ENCODE data around the gene HSD17B14.
"Not testable (repeated sequence)": the region's sequence is repeated elsewhere in the genome, so short reads cannot be mapped to it uniquely, and the experiment has no call there.

HSD17B14 gene

GRCh38 chr19:48793271-48793670 is 43.0 kb downstream of the HSD17B14 start:
- H3K4me1 ChIP-seq, result peaks cover 14 to 34% (median 33%) of the 10 kb centered on the region in 10 experiments; a peak in 18 of 20 replicates
- no peaks in the 10 kb centered on the region for H3K36me3 ChIP-seq
- peak overlapping the region in 1 of 11 experiments; percentile 33; a peak in 2 of 22 replicates for H3K9ac ChIP-seq
- H4K20me1 ChIP-seq, result no peaks in the 10 kb centered on the region
- no peaks in the 10 kb centered on the region for H3K9me3 ChIP-seq (replicated peaks in 1 of 11)
- TF ChIP-seq Cebpa-rat (IDR thresholded peaks at IDR 0.05), result no peak
- H3K4me2 ChIP-seq, result no peak overlapping the region
- no peak overlapping the region for H3K4me3 ChIP-seq
- no peaks in the 10 kb centered on the region for H3K27me3 ChIP-seq
- no peak overlapping the region for H3K27ac ChIP-seq

DNA sequence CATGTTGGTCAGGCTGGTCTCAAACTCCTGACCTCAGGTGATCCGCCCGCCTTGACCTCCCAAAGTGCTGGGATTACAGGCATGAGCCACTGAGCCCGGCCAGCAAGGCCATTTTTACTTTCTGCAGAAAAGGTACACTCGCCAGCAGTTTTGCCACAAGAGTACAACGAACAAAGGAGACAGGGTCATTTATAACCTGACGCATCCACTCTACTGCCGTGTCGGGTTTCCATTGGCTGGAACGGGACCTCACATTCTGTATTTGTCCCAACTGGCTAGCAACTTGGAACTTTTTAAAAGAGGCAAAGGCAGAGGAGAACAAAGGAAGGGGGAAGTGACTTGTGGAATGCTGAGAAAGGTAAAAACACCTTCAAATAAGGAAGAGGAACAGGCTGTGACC is 49.0 kb downstream of the HSD17B14 start:
- H3K4me1 ChIP-seq, result peaks cover 0 to 13% (median 3%) of the 10 kb centered on the region in 10 experiments; a peak in 14 of 20 replicates
- H3K9ac ChIP-seq; H3K36me3 ChIP-seq; H3K27me3 ChIP-seq; H3K27ac ChIP-seq; H3K9me3 ChIP-seq (replicated peaks in 1 of 11); H3K4me2 ChIP-seq; H4K20me1 ChIP-seq; H3K4me3 ChIP-seq: not testable (repeated sequence)

DNA sequence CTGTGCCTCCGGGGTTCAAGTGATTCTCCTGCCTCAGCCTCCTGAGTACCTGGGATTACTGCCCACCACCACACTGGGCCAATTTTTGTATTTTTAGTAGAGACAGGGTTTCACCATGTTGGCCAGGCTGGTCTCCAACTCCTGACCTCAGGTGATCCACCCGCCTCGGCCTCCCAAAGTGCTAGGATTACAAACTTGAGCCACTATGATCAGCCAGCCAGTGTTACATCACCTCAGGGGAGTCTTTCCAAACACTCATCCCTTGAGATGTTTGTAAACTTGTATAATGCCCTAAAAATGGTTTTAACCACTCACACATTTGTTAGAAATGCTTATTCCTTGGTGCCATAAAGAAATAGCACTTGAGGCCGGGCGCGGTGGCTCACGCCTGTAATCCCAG is 49.9 kb downstream of the HSD17B14 start:
- H3K36me3 ChIP-seq, result not testable (repeated sequence)
- peaks cover 5 to 22% (median 13%) of the 10 kb centered on the region in 10 experiments for H3K4me1 ChIP-seq

DNA sequence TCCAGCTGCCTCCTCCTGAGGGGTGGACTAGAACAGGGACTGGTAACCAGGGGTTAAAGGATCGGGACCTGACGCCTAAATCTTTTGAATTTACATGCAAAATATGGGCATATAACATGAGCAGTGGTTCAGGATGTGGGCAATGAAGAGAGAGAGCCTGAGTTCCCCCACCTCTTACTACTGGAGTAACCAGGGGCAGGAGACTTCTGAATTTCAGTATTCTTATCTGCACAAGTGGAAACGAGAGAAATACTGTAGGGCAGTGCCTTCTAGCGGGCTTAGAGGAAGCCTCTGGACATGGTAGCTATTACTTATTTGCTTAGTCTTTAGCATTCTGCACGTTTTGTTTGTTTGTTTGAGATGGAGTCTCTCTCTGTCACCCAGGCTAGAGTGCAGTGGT is 51.8 kb downstream of the HSD17B14 start:
- Histone ChIP-seq H3K9me3 (replicated peaks in 1 of 11) (no peaks in the 10 kb centered on the region), H3K4me1 (peaks cover 16 to 41% (median 30%) of the 10 kb centered on the region in 10 experiments), H3K4me3 (no peak overlapping the region), H3K36me3 (no peaks in the 10 kb centered on the region), H3K27ac (no peak overlapping the region), H4K20me1 (no peaks in the 10 kb centered on the region), H3K9ac (no peak overlapping the region), H3K27me3 (no peaks in the 10 kb centered on the region), H3K4me2 (no peak overlapping the region)
- TF ChIP-seq Cebpa-rat (IDR thresholded peaks at IDR 0.05), result no peak

More for the DNA sequence above, 49.9 kb downstream of the HSD17B14 start:
- not testable (repeated sequence) for H3K27me3 ChIP-seq; H3K4me3 ChIP-seq; H3K4me2 ChIP-seq; H3K9ac ChIP-seq; H3K27ac ChIP-seq; H4K20me1 ChIP-seq; H3K9me3 ChIP-seq (replicated peaks in 1 of 11)

GRCh38 chr19:48780631-48781391 is 55.5 kb downstream of the HSD17B14 start:
- H3K27ac ChIP-seq, result peak overlapping the region in 7 of 11 experiments; percentile 21 to 84 (median 39); a peak in 11 of 22 replicates
- H3K9ac ChIP-seq, result peak overlapping the region in 5 of 11 experiments; percentile 3 to 67 (median 45); a peak in 11 of 22 replicates
- no peaks in the 10 kb centered on the region for H4K20me1 ChIP-seq
- no peak for TF ChIP-seq Cebpa-rat (IDR thresholded peaks at IDR 0.05)
- H3K4me2 ChIP-seq, result peak overlapping the region; percentile 60 to 77 (median 70)
- H3K36me3 ChIP-seq, result no peaks in the 10 kb centered on the region
- peaks cover 16 to 43% (median 32%) of the 10 kb centered on the region in 10 experiments for H3K4me1 ChIP-seq
- no peaks in the 10 kb centered on the region for H3K9me3 ChIP-seq (replicated peaks in 1 of 11)
- no peaks in the 10 kb centered on the region for H3K27me3 ChIP-seq
- H3K4me3 ChIP-seq, result no peak overlapping the region

DNA sequence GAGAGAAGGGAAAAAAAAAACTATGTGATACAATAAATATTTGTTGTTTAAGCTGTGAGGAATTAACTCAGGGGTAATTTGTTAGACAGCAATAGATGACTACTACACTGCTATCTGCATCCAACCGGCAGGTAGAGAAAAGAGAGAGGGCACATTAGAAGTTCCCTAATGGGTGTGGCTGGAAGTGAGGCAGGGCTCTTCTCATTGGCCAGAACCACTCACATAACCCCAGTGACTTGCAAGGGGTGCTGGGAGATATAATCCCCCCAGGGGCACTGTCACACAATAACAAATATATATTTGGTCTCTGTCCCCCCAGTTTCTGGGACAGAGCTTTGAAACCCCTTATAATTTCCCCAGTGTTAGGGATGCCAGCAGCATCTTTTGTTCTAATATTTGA is 56.7 kb downstream of the HSD17B14 start:
- Histone ChIP-seq H3K4me2 (peak overlapping the region in 2 of 11 experiments; percentile 70 to 77; a peak in 4 of 22 replicates), H3K36me3 (no peaks in the 10 kb centered on the region), H4K20me1 (no peaks in the 10 kb centered on the region), H3K9ac (no peak overlapping the region), H3K27me3 (no peaks in the 10 kb centered on the region), H3K27ac (peak overlapping the region in 1 of 11 experiments; percentile 84; a peak in 1 of 22 replicates), H3K4me1 (peaks cover 16 to 36% (median 30%) of the 10 kb centered on the region in 10 experiments), H3K4me3 (no peak overlapping the region), H3K9me3 (replicated peaks in 1 of 11) (no peaks in the 10 kb centered on the region)
- TF ChIP-seq Cebpa-rat (IDR thresholded peaks at IDR 0.05), result no peak

- no peaks in the 10 kb centered on the region for H3K9me3 ChIP-seq (replicated peaks in 1 of 11)
- H3K4me1 ChIP-seq, result peaks cover 22 to 46% (median 37%) of the 10 kb centered on the region in 10 experiments
- H3K36me3 ChIP-seq, result no peaks in the 10 kb centered on the region
- H3K4me3 ChIP-seq, result no peak overlapping the region
- H3K27me3 ChIP-seq, result no peaks in the 10 kb centered on the region
- no peaks in the 10 kb centered on the region for H4K20me1 ChIP-seq
- no peak overlapping the region for H3K4me2 ChIP-seq
- H3K27ac ChIP-seq, result no peak overlapping the region
- H3K9ac ChIP-seq, result no peak overlapping the region
- TF ChIP-seq Cebpa-rat (IDR thresholded peaks at IDR 0.05), result no peak
Measured at GRCh38 chr19:48777720-48778119, 58.6 kb downstream of the HSD17B14 start.

- Histone ChIP-seq H3K4me2 (no peak overlapping the region), H3K9ac (no peak overlapping the region), H3K9me3 (replicated peaks in 1 of 11) (no peaks in the 10 kb centered on the region), H3K27ac (no peak overlapping the region), H3K27me3 (no peaks in the 10 kb centered on the region), H3K4me3 (no peak overlapping the region), H4K20me1 (no peaks in the 10 kb centered on the region), H3K36me3 (no peaks in the 10 kb centered on the region), H3K4me1 (peaks cover 22 to 42% (median 38%) of the 10 kb centered on the region in 10 experiments)
- no peak for TF ChIP-seq Cebpa-rat (IDR thresholded peaks at IDR 0.05)
Measured at GRCh38 chr19:48777139-48777538, 59.2 kb downstream of the HSD17B14 start.

- no peak for TF ChIP-seq Cebpa-rat (IDR thresholded peaks at IDR 0.05)
- H4K20me1 ChIP-seq, result no peaks in the 10 kb centered on the region
- no peaks in the 10 kb centered on the region for H3K9me3 ChIP-seq (replicated peaks in 1 of 11)
- H3K4me2 ChIP-seq, result 0 out of 22 replicates have a peak overlapping the region, but pooled peaks of 1 of the 11 experiments have one; percentile 14
- no peak overlapping the region for H3K4me3 ChIP-seq
- H3K4me1 ChIP-seq, result peaks cover 15 to 43% (median 31%) of the 10 kb centered on the region in 10 experiments
- no peaks in the 10 kb centered on the region for H3K36me3 ChIP-seq
- H3K27me3 ChIP-seq, result no peaks in the 10 kb centered on the region
- H3K9ac ChIP-seq, result no peak overlapping the region
- H3K27ac ChIP-seq, result no peak overlapping the region
Measured at GRCh38 chr19:48772503-48772953, 63.8 kb downstream of the HSD17B14 start.
